HG03432 (cell line): Measurements from ENCODE around the gene C4B.
"Not testable (repeated sequence)": the region's sequence is repeated elsewhere in the genome, so short reads cannot be mapped to it uniquely, and the experiment has no call there.

Experiments
- ATAC-seq: cut with Tn5 transposase; IDR thresholded peaks from one replicate; pipeline ENCODE4 v1.9.1; 2021; ENCODE audit warnings: mild to moderate bottlenecking, moderate library complexity; ENCODE audit not compliant: unreplicated experiment

Gene C4B

DNA sequence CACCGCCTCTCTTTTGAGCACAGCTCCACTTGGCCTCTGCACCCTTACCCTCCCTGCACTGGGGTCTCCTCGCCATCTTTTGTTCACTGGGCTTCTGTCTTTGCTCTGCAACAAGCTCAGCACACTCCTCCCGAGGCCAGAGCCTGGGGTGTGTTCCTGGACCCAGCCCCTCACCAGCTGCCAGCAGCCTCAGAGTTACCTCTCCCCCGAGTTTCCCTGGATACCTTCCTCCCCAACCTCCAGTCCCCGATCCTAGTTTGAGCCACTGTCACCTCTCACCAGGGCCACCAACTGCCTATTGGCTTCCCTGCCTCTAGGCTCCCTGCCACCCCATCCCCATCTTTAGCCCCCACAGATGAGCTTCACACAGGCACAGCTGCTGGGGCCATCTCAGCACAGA is 36.0 kb downstream of the C4B start:
- no peak for ATAC-seq

DNA sequence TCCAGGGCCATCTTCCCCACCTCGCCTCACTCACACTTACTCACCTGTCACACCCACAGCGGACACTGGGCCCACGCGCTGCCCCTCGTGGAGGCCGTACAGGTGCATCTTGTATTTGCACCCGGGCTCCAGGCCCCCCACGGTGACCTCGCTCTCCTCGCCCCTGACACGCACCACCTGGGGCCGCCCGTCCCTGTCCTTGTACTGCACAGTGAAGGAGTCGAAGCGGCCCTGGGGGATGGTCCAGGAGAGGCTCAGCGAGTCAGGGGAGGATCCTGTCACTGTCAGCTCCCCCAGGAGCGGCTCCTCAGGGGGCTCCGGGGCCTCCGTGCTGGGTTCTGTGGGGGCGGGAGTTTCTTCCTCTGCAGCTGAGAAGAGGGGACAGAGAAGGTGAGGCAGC is 38.0 kb downstream of the C4B start:
- not testable (repeated sequence) for ATAC-seq

DNA sequence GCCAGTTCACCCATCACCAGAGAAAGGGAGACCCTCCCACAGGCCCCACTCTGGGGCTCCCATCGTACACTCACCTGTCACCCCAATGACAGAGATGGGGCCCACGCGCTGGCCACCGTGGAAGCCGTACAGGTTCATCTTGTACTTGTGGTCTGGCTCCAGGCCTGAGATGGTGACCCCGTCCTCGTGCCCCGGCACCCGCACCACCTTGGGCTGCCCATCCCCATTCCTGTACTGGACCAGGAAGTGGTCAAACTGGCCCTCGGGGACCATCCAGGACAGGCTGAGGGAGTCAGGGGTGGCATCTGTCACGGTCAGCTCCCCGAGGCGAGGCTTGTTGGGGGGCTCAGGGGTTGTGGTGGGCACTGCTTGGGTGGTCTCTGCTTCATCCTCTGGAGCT is 38.7 kb downstream of the C4B start:
- ATAC-seq: not testable (repeated sequence)

DNA sequence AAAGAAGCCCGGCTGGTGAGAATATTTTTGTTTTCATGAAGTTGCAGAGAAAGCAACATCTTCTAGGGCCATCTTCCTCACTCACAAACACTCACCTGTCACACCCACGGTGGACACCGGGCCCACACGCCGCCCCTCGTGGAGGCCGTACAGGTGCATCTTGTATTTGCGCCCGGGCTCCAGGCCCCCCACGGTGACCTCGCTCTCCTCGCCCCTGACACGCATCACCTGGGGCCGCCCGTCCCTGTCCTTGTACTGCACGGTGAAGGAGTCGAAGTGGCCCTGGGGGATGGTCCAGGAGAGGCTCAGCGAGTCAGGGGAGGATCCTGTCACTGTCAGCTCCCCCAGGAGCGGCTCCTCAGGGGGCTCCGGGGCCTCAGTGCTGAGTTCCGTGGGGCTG is 41.2 kb downstream of the C4B start:
- ATAC-seq: not testable (repeated sequence)

DNA sequence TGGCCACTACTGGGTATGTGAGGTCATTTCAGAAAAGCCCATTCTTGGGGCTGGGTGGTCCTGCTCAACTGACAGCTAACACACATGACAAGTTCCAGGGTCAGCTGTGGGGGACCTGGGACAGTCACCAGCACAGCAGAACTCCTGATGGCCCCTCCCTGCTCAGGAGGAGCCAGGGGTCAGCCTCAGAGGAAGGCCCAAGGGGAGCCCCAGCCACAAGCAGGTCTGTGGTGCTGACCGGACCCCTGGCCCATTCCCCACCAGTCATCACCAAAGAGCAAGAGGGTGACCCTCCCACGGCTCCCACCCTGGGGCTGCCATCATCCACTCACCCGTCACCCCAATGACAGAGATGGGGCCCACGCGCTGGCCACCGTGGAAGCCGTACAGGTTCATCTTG is 41.7 kb downstream of the C4B start:
- ATAC-seq: no peak

DNA sequence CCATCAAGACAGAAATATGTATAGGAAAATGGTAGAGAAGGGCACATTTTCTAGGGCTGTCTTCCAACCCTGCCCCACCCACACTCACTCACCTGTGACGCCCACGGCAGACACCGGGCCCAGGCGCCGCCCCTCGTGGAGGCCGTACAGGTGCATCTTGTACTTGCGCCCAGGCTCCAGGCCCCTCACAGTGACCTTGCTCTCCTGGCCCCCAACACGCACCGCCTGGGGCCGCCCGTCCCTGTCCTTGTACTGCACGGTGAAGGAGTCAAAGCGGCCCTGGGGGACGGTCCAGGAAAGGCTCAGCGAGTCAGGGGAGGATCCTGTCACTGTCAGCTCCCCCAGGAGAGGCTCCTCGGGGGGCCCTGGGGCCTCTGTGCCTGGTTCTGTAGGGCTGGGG is 43.4 kb downstream of the C4B start:
- no peak for ATAC-seq

DNA sequence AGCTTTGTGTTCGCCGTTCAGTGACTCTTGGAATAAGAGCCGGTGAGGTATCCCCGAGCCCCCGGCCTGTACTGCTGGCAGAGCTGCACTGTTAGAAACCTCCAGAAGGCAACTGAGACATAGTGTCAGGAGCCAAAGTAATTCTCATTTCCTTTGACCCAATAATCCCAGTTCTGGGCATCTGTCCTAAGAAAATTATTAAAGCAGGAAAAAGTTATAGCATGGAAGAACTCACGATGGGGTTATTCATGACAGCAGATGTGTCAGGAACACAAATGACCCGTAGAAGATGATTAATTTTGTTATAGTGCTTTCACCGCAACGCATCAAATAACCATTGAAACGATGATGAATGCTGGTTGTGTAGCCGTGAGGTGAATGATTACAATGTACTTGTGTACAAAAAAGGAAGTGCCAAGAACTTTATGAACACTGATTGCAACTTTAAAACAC is 43.9 kb downstream of the C4B start:
- ATAC-seq: no peak

DNA sequence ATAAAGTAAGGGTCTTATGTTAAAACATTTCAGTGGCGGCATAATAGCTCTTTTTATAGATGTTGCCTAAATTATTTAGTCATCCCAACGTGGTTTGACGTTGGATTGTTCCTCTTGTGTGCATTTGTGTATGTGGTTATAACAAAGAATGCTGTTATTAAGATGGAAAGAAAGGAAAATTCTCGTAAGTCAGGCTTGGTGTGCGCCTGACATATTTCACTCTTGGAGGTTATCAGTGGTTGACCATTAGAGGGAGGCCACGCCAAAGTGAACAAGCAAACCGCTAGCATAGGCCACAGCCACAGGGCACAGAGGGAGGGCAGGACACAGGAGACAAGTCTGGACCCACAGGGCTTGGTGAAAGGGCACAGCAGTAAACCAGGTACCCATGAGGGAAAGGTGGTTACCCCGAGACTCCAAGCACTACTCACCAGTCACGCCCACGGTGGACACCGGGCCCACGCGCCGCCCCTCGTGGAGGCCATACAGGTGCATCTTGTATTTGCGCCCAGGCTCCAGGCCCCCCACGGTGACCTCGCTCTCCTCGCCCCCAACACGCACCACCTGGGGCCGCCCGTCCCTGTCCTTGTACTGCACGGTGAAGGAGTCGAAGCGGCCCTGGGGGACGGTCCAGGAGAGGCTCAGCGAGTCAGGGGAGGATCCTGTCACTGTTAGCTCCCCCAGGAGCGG is 46.5 kb downstream of the C4B start:
- no peak for ATAC-seq

DNA sequence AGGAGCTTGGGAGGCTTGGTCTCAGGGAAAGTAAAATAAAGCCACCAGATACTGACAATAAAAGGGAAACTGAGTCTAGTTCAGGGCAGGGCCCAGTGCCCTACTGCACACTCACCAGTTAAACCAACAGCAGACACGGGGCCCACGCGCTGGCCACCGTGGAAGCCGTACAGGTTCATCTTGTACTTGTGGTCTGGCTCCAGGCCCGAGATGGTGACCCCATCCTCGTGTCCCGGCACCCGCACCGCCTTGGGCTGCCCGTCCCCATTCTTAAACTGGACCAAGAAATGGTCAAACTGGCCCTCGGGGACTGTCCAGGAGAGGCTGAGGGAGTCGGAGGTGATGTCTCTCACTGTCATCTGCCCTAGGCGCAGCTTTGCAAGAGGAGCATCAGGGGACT is 50.1 kb downstream of the C4B start:
- ATAC-seq: no peak

DNA sequence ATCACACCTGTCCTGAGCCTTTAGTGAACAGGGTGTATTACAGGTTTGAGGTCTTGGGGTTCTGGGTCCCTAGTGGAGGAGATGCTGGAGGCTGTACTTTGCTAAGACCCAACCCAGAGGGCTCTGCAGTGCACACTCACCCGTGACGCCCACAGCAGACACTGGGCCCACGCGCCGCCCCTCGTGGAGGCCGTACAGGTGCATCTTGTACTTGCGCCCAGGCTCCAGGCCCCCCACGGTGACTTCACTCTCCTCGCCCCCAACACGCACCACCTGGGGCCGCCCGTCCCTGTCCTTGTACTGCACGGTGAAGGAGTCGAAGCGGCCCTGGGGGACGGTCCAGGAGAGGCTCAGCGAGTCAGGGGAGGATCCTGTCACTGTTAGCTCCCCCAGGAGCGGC is 52.9 kb downstream of the C4B start:
- not testable (repeated sequence) for ATAC-seq

DNA sequence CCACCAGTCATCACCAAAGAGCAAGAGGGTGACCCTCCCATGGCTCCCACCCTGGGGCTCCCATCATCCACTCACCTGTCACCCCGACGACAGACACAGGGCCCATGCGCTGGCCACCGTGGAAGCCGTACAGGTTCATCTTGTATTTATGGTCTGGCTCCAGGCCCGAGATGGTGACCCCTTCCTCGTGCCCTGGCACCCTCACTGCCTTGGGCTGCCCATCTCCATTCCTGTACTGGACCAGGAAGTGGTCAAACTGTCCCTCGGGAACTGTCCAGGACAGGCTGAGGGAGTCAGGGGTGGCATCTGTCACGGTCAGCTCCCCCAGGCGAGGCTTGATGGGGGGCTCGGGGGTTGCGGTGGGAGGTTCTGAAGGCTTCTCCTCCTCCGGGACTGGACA is 53.7 kb downstream of the C4B start:
- ATAC-seq: not testable (repeated sequence)

DNA sequence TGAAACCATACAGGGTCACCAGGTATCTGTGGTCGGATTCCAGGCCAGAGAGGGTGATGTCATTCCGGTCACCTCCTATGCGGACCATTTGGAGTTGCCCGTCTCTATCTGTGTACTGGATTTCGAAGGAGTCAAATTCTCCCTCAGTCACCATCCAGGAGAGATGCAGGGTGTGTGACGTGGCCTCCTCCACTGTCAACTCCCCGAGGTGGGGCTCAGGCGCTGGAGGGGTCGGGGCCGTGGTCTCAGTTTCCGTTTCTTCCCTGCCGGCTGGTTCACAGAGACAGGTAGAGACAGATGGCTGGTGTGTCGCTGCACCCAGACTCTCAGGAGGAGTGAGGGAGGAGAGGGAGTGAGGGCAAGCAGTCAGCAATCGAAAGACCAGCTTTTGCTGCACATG is 54.3 kb downstream of the C4B start:
- ATAC-seq: no peak

DNA sequence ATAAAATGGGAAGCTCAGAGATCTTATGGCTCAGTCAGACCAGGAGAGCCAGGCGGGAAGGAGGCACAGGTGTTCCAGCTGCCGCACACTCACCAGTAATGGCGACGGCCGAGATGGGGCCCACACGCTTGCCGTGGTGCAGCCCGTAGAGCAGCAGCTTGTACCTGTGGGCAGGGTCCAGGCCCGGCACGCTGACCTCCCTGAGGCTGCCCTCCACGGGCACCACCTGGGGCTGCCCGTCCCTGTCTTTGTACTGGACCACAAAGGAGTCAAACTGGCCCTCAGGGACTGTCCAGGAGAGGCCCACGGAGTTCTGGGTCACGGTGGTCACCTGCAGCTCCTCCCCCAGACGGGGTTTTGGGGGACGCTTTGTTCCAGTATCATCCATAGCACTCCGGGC is 54.9 kb downstream of the C4B start:
- no peak for ATAC-seq

DNA sequence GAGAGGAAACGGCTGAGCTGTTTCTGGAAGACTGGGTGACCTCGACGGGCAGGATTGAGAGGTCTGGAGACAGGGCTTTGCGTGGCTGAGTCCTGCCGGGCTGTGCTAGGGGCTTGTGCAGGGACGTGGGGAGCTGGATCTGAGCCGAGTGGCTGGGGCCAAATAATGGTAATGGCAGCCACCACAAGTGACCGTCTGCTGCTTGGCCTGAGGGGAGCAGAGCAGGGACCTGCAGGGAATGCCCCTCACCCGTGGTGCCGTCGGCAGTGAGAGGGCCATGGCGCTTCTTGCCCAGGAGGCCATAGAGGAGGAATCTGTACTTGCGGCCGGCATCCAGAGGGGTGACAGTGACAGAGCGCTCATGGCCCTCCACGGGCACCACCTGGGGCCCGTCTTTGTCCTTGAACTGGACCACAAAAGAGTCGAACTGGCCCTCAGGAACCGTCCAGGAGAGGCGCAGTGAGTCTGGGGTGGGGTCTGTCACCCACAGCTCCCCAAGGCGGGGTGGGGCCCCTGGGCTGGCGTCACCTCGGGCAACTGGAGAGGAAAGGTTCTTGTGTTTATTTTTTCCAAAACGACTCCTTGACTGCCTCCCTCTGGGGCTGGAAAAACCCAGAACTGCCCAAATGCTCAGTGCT is 55.4 kb downstream of the C4B start:
- ATAC-seq: no peak

DNA sequence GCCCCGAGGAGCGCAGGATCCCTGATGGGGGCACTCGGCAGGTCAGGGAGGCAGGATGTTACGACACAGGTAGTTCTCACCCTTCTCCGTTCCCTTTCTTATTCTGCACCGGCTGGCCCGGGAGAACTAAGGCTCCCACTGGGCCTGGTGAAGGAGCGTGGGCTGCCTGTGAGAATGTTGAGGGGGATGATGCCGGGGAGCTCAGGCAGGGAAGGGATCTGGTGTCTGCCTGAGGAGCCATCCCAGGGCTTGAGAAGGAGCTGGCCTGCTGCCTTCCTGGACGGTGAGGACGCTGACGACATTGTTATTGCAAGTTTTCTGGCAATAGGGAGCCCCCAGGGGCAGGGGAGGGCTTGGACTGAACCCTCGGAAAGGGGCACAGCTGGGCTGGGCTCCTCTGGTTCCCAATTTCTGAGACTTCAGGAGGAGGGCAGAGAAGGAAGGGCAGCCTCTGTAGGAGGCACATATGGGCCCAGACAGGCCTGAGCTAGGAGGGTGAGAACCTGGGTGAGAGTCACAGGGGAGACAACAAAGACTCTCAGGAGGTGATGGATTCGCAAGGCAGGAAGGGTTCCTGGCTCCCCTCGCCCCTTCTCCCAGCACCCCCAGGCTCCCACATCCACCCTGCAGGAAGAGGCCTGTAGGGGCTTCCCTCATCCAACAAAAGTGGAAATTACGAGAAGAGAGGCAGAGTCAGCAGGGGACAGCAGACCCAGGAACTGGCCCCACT is 56.4 kb downstream of the C4B start:
- no peak for ATAC-seq

DNA sequence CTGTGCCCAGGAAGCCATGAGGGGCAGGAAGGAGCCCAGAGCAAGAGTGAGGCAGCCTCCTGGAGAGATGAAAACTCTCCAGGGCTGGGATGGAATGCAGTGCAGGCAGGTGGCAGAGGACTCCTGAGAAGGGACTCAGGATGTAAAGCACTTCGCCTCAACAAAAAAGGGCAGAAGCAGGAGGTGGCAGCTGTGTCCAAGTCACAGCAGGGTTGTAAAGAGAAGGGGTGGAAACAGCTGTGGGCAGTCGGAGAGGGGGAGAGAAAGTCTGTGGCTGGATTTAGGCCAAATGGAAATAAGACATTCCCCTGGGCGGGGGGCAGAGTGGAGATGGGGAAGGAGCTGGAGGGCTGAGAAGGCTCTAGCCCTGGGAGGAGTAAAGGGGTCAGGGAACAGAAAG is 58.5 kb downstream of the C4B start:
- ATAC-seq: no peak

DNA sequence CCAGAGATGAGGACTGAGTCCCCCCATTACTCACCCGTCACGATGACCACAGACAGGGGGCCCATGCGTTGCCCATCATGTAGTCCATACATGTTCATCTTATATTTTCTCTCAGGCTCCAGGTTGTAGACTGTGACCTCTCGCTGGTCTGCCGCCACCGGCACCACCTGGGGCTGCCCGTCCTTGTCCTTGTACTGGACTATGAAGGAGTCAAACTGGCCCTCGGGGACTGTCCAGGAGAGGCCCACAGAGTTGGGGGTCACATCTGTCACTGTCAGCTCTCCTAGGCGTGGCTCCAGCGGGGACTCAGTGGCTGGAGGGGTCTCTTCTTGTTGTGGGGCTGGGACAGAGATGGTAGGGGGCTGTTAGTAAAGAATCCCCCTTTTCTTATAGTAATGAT is 59.0 kb downstream of the C4B start:
- no peak for ATAC-seq

DNA sequence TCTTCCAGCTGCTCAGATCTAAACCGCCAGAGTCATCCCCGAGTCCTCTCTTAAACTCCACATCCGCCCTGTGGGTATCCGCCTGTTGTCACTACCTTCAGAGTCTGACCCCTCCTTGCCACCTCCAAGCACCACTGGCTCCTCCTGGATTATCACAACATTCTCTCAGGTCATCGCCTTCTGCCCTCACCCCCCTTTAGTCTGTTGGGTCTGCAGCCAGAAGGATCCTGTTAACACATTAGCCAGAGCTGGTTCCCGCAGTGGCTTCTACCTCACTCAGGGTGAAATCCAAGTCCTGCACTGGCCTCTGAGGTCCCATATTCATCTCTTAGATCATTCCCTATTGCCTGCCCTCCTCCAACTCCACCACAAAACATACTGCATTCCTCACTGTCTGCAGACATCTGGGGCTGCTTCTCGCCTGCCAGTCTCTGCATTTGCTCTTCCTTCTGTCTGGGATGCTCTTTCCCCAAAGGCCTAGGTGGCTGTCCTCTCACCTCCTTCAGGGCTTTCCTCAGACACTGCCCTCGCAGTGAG is 60.5 kb downstream of the C4B start:
- ATAC-seq: no peak

DNA sequence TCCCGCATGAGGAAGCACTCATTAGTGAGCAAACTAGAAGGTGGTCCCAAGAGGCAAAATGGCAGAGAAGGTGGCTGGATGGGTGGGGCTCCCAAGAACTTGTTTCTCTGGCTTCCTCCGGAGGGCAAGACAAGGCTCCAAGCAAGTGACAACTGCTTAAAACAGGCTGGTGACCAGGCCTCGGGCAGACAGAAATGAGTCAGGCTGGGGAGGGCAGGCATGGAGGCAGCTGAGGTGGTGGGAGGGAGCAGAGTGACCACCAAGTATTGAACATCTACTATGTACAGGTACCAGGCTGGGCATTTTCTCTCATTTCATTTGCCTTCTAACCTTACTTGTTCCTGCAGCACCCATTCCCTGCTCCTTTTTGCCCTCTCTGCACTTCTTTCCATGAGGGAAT is 61.2 kb downstream of the C4B start:
- no peak for ATAC-seq

DNA sequence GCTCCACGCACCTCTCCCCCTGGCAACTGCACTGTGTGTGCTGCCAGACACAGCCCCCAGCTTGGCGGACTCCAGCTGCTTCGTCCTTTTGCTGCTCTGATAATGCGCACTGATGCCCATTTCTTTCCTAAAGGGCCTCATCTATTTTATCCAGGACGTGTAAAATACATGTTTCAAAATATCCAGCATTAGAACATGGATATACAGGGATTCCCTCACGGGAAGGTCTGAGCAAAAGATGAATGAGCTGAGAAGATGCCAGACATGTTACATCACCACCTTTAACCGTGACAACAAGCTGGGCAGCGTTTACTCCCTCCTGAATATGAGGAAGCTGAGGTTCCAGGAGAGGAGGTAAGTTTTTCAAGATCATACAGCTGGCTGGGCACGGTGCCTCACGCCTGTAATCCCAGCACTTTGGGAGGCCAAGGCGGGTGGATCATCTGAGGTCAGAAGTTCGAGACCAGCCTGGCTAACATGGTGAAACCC is 61.8 kb downstream of the C4B start:
- no peak for ATAC-seq

DNA sequence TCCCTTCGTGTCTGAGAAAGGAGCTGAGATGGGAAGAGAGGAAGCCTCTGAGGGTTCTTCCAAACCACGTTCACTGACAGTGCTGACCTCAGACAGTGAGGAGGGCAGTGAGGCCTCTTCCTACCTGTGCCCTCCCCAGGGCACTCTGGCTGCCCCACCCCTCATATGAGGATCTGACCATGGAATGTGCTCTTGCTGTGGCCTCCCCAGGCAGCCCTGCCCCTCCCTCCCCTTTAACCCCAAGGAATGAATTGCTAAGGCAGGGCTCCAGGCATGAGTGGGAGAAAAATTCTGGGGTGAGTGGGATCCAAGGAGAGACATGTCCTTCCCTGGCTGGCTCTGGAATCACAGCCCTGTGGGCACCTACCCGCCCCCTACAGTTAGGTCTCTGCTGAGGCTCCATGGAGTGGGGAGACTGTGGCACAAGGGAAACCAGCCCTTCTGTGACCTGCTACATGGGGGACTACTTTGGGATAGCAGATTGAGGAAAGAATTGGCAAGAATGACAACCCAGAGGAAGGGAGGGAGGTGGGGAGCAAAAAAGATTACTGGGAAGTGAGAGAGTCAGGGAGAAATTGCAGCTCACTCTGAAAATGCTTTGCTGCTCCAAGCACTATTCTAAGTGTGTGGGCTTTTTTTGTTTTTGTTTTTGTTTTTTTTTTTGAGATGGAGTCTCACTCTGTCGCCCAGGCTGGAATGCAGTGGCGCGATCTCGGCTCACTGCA is 65.1 kb downstream of the C4B start:
- no peak for ATAC-seq
